H1 (cell line): ENCODE results near the gene LAMA3. TPM values are rescaled to one million over a fixed set of nuclear protein-coding genes. Genes with fewer than 3 reads are reported as not detected.

Experiments used
- EGR1 ChIP-seq: IDR thresholded peaks from 2 replicates; pipeline ENCODE4 v1.6.1; 2011; ENCODE audit warnings: low read depth, low read length, borderline replicate concordance
- EZH2 ChIP-seq: fragments of 200-600 bp; sonication (generic); IDR thresholded peaks from 2 replicates; pipeline ENCODE4 v1.7.1; 2012; ENCODE audit warnings: low read depth, mild to moderate bottlenecking, moderate library complexity, low read length, inconsistent platforms; ENCODE audit not compliant: severe bottlenecking
- GTF2F1 ChIP-seq: IDR thresholded peaks from 2 replicates; pipeline ENCODE4 v1.6.1; 2012; ENCODE audit warnings: low read depth, low read length, improper control_type of control experiment, borderline replicate concordance
- HDAC2 ChIP-seq, 2 experiments: fragments of 300-600 bp in 1 of 2; sonication (generic) in 1 of 2; IDR thresholded peaks; 2 replicates each; pipeline ENCODE4 v1.6.1; 2011 to 2012; ENCODE audit warnings: low read depth in 2 of 2, low read length in 2 of 2, mild to moderate bottlenecking in 2 of 2, moderate library complexity in 2 of 2, borderline replicate concordance in 1 of 2, inconsistent platforms in 1 of 2
- HDAC6 ChIP-seq: IDR thresholded peaks from one replicate; pipeline ENCODE4 v1.7.1; 2012; ENCODE audit warnings: low read depth, mild to moderate bottlenecking, inconsistent platforms, low read length, moderate library complexity
- KDM4A ChIP-seq: IDR thresholded peaks from one replicate; pipeline ENCODE4 v1.7.1; 2012; ENCODE audit warnings: low read depth, mild to moderate bottlenecking, moderate library complexity, low read length, inconsistent platforms; ENCODE audit not compliant: severe bottlenecking
- polyA plus RNA-seq, 7 experiments: library from polyadenylated mRNA; depleted of rRNA in 3 of 7; stranded (reverse) in 5 of 7; unstranded in 2 of 7; fragments of >200 nt in 5 of 7; fragments of 200-250 nt in 2 of 7; gene quantifications; 1 replicate in 5 of 7; 2 replicates in 1 of 7; 4 replicates in 1 of 7; pipeline versions ENCODE4 v1.2.1 to v1.2.3, GENCODE V29; 2011 to 2013; ENCODE audit warnings: missing spikeins in 2 of 7, mixed read lengths in 2 of 7
- total RNA-seq: library from RNA; stranded (reverse); fragmentation: NEBNext Ultra II Directional; extraction: Animal tissue kit (Norgen Biotek cat#: 25700); gene quantifications from 2 replicates; pipeline ENCODE4 v1.2.1, GENCODE V29; 2021

LAMA3 gene
- total and polyA plus RNA-seq, 2 of the 8 experiments (the other 6 are each of a cell fraction or from before 2014, with no cell fraction given), result 0.76 to 5.0 TPM

DNA sequence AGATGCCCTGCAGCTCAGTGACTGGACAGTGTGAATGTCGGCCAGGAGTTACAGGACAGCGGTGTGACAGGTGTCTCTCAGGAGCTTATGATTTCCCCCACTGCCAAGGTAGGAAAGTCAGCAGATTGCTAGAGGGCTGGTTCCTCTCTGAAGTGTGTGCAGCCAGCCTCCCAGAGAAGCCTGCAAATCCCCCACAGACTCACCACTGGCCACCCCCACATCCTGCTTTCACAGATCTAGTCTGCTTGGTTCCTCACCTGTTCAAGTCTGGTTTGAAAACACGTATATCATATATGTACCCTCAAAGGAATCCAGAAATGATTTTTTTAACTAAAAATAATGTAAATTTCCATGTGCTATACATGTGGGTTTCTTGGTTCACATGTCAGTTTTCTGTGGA lies 121.1 kb downstream of the LAMA3 start (continued):
- no peak for TF ChIP-seq KDM4A
- no peak for TF ChIP-seq HDAC2 (IDR thresholded peaks at IDR 0.05; ENCODE audit: borderline replicate concordance in 1 of 2, low read depth in 2 of 2, low read length in 2 of 2)
- TF ChIP-seq EZH2, result no peak
- no peak for TF ChIP-seq GTF2F1
- no peak for TF ChIP-seq EGR1
- no peak for TF ChIP-seq HDAC6
